Measurements from ENCODE around the gene TNFAIP8L1.
"Not testable (repeated sequence)": the region's sequence is repeated elsewhere in the genome, so short reads cannot be mapped to it uniquely, and the experiment has no call there.

TNFAIP8L1 gene

GRCh38 chr19:4678881-4679790, 39.8 kb downstream of the TNFAIP8L1 start:
- DNase-seq (ENCODE audit: low read depth), result no peak

DNA sequence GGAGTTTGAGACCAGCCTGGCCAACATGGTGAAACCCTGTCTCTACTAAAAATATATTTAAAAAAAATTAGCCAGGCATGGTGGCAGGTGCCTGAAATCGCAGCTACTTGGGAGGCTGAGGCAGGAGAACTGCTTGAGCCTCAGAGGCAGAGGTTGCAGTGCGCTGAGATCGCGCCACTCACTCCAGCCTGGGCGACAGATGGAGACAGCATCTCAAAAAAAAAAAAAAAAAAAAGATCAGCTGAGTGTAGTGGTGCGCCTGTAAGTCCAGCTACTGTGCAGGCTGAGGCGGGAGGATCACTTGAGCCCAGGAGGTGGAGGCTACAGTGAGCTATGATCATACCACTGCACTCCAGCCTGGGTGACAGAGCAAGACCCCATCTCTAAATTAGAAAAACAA, 40.7 kb downstream of the TNFAIP8L1 start:
- not testable (repeated sequence) for DNase-seq (ENCODE audit: low read depth)

DNA sequence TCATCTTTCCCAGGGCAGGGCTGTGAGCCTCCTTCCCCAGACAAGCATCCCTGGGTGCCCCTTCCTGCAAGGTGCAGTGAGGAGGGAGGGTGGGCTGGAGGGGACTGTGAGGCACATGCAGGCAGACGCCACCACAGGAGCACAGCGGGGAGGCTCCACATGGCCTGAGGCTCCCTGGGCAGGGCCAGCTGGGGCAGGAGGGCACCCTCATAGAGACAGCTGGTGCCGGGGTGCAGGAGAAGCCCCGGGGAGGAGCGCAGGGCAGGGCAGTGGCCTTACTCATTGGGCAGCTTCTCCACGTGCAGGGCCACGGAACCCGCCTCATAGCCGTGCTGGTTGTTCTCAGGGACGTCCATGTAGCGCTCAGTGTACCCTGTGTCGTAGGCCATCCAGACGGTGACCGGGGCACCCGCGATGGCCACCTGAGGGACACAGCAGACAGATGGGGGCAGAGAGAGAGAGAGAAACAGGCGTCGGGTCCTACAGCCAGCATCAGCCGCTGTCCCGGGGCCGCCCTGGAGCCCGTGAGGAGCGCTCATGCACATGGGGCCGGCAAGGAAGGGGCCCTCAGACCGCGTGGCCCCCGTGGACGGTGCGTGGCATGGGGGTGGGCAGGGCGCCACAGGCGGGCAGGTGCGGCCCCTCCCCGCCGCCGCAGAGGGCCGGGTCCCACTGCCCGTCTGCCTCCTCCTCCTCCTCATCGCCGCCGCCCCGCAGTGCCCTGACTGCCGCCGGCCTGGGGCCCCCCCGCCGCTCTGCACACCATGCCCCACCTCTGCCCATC, 43.3 kb downstream of the TNFAIP8L1 start:
- DNase-seq (ENCODE audit: low read depth), result no peak

DNA sequence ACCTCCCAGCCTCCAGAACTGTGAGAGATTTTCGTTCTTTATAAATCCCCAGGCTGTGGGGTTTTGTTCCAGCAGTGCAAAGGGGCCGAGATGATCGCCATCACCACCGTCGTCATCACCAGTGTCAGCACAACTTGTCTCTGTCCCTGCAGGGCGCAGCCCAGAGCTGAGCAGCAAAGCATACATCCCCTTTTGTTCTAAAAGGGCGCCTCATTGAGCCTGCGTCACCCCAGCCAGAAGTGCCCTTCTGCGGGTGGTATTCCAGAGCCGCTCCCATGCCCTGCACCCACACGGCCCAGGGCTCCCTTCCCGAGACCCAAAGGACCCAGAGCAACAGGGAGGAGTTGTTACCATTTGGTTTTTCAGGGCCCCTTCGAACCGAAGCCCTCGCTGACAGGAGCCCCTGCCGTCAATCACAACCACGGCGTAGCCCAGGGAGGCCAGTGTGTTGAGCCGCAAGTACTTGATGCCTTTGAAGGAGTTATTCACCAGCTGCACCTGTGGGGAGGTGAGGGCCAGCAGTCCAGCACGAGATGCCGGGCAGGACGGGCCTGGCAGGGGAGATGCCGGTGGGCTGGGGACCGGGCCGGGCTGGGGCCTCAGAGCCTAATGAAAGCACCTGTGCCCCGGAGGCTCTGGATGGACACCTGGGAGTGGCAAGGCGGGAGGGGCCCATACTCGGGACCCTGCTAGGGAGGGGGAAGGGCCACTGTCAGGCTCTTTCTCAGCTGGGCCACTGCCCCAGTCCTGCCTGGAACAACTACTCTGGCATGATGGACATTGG, 45.2 kb downstream of the TNFAIP8L1 start:
- no peak for DNase-seq (ENCODE audit: low read depth)

DNA sequence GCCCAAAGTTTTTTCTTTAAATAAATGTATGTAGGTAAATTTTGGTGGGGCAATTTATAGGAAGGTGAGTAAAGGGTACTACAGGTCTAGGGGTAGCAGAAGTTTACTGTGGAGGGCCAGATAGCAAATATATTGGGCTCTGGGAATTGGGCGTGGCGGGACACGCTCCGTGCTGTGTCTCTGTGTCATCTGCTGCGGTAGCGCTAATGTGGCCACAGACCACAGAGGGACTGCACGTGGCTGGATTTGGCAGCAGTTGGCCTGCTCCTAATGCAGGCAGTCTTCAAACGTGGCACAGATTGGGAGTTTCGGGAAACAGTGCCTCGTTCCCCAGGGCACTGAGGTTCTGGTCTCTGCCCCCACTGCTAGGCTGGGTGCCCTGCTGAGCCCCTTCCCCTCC, 47.4 kb downstream of the TNFAIP8L1 start:
- DNase-seq (ENCODE audit: low read depth), result no peak

GRCh38 chr19:4687396-4687795, 48.1 kb downstream of the TNFAIP8L1 start:
- DNase-seq (ENCODE audit: low read depth), result no peak

GRCh38 chr19:4688587-4688986, 49.3 kb downstream of the TNFAIP8L1 start:
- no peak for DNase-seq (ENCODE audit: low read depth)

- no peak for DNase-seq (ENCODE audit: low read depth)
Observed at GRCh38 chr19:4689403-4689802, 50.1 kb downstream of the TNFAIP8L1 start.

DNA sequence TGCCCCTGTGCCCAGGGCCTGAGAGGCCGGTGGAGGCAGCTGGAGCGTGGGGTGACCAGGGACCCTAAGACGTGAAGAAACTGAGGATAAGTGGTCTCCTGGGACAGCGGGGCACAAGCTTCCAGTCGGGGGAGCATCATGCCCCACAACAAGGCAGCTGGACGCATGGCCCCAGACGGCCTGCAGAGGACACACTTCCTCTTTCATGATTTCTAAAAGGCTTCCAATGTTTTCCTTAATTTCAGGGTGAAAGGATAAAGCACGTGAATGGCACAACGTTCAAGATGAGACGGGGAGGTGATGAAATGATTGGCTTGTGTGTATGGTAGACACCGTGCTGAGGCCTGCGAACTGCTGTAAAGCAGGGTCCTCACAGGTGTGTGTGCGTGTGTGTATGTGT, 51.0 kb downstream of the TNFAIP8L1 start:
- no peak for DNase-seq (ENCODE audit: low read depth)

DNA sequence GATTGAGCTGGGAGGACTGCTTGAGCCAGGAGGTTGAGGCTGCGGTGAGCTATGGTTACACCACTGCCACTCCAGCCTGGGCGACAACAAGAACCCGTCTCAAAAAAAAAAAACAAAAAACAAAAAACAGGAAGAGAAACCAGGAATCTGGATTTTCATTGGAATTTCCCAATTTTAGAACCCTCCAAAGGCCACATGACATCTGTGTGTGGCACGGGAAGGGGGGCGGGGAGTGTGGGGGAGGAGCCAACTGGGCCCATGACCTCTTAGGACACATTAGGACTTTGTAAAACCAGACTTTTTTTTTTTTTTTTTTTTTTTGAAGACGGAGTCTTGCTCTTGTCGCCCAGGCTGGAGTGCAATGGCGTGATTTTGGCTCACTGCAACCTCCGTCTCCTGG, 52.1 kb downstream of the TNFAIP8L1 start:
- no peak for DNase-seq (ENCODE audit: low read depth)

- DNase-seq (ENCODE audit: low read depth), result no peak
Observed at GRCh38 chr19:4692251-4693077, 53.1 kb downstream of the TNFAIP8L1 start.

DNA sequence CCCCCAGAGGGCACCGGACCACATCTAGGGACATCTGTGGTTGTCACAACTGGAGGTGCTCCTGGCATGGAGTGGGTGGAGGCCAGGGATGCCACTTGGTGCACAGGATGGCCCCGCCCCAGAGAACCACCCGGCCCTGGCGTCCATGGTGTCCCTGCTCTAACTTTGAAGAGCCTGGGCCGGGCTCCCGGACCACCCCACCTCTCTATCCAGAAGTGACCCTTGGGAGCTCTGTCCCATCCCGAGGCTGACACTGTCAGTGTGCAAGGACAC, 53.7 kb downstream of the TNFAIP8L1 start:
- DNase-seq (ENCODE audit: low read depth), result no peak

DNA sequence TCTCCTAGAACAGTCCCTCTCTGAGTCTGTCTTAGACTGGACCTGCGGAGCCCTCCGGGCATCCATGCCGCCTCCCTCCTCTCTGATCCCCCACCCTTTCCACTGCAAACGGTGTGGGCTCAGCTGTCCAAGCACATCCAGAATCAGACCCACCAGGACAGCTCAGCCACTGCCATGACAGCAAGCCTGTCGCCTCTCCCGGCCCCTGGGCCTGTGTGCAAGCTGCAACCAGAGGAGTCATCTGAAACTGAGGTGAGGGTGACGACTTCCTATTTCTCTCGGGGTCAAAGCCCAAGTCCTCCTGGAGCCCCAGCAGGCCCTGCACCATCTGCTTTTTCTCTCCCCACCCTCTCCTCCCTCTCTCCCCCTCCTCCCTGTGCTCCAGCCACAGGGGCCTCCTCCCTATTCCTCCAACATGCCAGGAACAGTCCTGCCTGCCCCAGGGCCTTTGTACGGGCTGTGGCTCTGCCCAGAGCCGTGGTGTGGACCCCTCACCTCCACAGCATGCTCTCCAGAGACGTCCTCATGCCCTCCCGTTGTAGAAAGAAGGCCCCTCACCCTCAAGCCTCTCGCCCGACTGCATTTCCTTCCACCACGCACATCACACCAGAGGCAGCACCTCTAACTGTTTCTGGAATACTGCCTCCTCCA, 54.3 kb downstream of the TNFAIP8L1 start:
- no peak for DNase-seq (ENCODE audit: low read depth)

DNA sequence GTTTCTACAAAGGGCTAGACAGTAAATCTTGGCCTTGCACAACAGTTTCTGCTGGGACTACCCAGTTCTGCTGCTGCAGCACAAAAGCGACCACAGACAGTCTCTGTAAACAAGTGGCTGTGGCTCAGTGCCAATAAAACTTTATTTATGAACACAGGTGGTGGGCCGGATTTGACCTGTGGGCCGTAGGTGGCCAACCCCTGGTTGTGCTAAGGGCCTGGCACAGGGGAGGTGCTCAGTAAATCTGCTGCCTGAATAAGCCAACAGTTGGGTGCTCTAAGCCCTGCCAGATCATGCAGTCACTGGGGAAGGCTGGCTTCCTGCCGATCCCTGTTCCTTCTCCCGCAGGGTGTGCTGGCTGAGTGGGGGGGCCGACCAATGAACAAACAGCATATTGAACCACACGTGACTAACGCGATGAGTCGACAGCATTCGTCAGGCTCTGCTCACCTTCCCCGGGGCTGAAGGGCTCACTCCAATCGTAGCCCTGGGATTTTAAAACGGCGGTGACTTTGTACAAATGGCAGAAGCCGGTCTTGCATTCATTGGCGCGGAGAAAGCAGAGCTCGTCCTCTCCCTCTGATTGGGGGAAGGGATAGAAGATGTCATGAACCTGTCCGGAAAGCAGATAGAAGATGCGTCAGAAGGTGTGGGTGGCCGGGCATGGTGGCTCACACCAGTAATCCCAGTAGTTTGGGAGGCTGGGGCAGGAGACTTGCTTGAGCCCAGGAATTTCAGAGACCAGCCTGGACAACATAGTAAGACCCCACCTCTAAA, 55.1 kb downstream of the TNFAIP8L1 start:
- no peak for DNase-seq (ENCODE audit: low read depth)

DNA sequence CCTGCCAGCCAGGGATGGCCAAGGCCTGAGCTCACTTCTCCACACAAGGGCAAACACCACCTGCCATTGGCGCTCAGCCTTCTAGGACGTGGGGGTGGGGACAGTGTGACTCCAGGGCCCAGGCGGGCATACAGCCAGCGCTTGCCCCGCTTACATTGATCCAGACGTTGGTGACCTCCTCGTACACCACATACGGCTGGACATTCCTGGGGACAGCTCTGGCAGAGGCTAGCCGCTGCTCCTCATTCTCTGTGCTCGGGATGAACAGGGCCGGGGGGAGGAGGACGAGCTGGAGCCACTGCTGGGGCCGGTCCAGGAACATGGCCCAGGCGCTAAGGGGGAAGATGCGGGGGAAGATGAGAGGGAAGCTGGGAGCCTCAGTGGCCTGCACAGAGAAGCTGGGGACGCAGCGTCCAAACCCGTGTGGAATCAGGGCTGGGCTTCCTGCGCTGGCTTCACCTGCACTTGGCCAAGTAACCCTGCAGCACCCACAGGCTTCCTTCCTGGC, 56.0 kb downstream of the TNFAIP8L1 start:
- no peak for DNase-seq (ENCODE audit: low read depth)

GRCh38 chr19:4697304-4697703, 58.0 kb downstream of the TNFAIP8L1 start:
- no peak for DNase-seq (ENCODE audit: low read depth)

- no peak for DNase-seq (ENCODE audit: low read depth)
Observed at GRCh38 chr19:4699826-4700692, 60.7 kb downstream of the TNFAIP8L1 start.

GRCh38 chr19:4700693-4700970, 61.3 kb downstream of the TNFAIP8L1 start:
- DNase-seq (ENCODE audit: low read depth), result no peak

DNA sequence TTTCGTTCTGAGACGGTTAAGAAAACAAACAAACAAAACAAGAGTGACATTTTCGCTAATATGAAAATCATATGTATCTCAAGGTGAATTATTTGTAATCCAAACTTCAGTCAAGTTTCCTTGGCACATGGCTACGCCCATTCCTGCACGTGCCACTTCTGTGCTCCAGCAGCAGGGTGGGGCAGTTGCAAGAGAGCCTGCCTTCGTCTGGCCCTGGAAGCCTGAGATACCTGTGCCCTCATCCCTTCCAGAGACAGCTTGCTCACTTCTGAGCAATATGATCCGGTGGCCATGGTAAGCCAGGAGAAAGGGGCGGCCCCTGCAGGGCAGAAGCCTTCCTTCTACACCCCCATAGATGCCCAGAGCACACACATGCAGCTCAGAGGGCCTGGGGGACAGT, 62.2 kb downstream of the TNFAIP8L1 start:
- no peak for DNase-seq (ENCODE audit: low read depth)
